Ascending aorta (tissue), 2 donors: ENCODE data around the gene PSME1. TPM values are rescaled to one million over a fixed set of nuclear protein-coding genes. Genes with fewer than 3 reads are reported as not detected.

Experiments used
- DNase-seq, 2 donors: peaks; one replicate each; pipeline ENCODE4 v3.0.0-alpha.2; 2019; ENCODE audit warnings: low spot score in 2 of 2
- H3K27ac ChIP-seq, 2 donors: fragments of 200-600 bp; sonication (generic); one replicate each; pipeline ENCODE4 v1.5.1; 2016 to 2017; ENCODE audit warnings: mild to moderate bottlenecking in 1 of 2
- H3K27me3 ChIP-seq: fragments of 200-600 bp; sonication (generic); one replicate; pipeline ENCODE4 v1.5.1; 2017
- H3K36me3 ChIP-seq, 2 donors: fragments of 200-600 bp; sonication (generic); one replicate each; pipeline ENCODE4 v1.5.1; 2016
- H3K4me1 ChIP-seq, 2 donors: fragments of 200-600 bp; sonication (generic); one replicate each; pipeline ENCODE4 v1.5.1; 2016 to 2017; ENCODE audit warnings: mild to moderate bottlenecking in 1 of 2
- H3K4me3 ChIP-seq, 2 donors: fragments of 200-600 bp; sonication (generic); one replicate each; pipeline ENCODE4 v1.5.1; 2016 to 2017; ENCODE audit warnings: mild to moderate bottlenecking in 1 of 2
- H3K9me3 ChIP-seq, 2 donors: fragments of 200-600 bp; sonication (generic); one replicate each; pipeline ENCODE4 v1.5.1; 2016
- CTCF ChIP-seq, 3 experiments: fragments of 200-600 bp in 2 of 3; fragments of 450-650 bp in 1 of 3; sonication (generic) in 2 of 3; IDR thresholded peaks; one replicate each; pipeline ENCODE4 v1.5.1; 2016 to 2019; ENCODE audit warnings: antibody characterized with exemption in 3 of 3, mild to moderate bottlenecking in 1 of 3, moderate library complexity in 1 of 3
- intact Hi-C: fragments of 100-400 bp; cut with DNase I; formaldehyde crosslinking; loops from one replicate; pipeline ENCODE4 v1.15.1; 2023
- total RNA-seq: library from RNA; depleted of rRNA; stranded (reverse); fragments of >200 nt; gene quantifications from one replicate; pipeline ENCODE4 v1.1.0, GENCODE V29; 2016

Gene PSME1
- total RNA-seq, 1 donor from 2014 or later = 55.5 TPM

- Histone ChIP-seq H3K27me3 (no peaks in the 10 kb centered on the region), H3K36me3 (no peaks in the 10 kb centered on the region), H3K9me3 (no peaks in the 10 kb centered on the region), H3K4me3 (no peak overlapping the region), H3K27ac (no peak overlapping the region), H3K4me1 (peaks cover 0 to 4% of the 10 kb centered on the region in 2 donors)
- DNase-seq = no peak
- intact Hi-C loops = no loop called here
- TF ChIP-seq CTCF (IDR thresholded peaks at IDR 0.05) = no peak
Measured at GRCh38 chr14:24130717-24131548, 5.1 kb upstream of the PSME1 start.

- no peak for TF ChIP-seq CTCF (IDR thresholded peaks at IDR 0.05)
- H3K9me3 ChIP-seq = no peaks in the 10 kb centered on the region
- H3K4me1 ChIP-seq = peaks cover under 1 to 7% of the 10 kb centered on the region in 2 donors
- H3K27me3 ChIP-seq = no peaks in the 10 kb centered on the region
- no peaks in the 10 kb centered on the region for H3K36me3 ChIP-seq
- DNase-seq = no peak
- H3K27ac ChIP-seq = no peak overlapping the region
- H3K4me3 ChIP-seq = no peak overlapping the region
- intact Hi-C loops = no loop called here
Measured at GRCh38 chr14:24131549-24131966, 4.4 kb upstream of the PSME1 start.

- TF ChIP-seq CTCF (IDR thresholded peaks at IDR 0.05) = no peak
- no peak for DNase-seq
- Histone ChIP-seq H3K9me3 (no peaks in the 10 kb centered on the region), H3K4me3 (no peak overlapping the region), H3K36me3 (no peaks in the 10 kb centered on the region), H3K4me1 (peaks cover 5 to 14% of the 10 kb centered on the region in 2 donors), H3K27ac (no peak overlapping the region), H3K27me3 (no peaks in the 10 kb centered on the region)
- intact Hi-C loops = no loop called here
Measured at GRCh38 chr14:24132061-24132685, 3.8 kb upstream of the PSME1 start.

- Histone ChIP-seq H3K9me3 (no peaks in the 10 kb centered on the region), H3K4me3 (no peak overlapping the region), H3K4me1 (peaks cover 5 to 15% of the 10 kb centered on the region in 2 donors), H3K36me3 (peaks cover 4 to 5% of the 10 kb centered on the region in 2 donors), H3K27ac (no peak overlapping the region), H3K27me3 (no peaks in the 10 kb centered on the region)
- no peak for DNase-seq
- intact Hi-C loops = no loop called here
- no peak for TF ChIP-seq CTCF (IDR thresholded peaks at IDR 0.05)
Measured at GRCh38 chr14:24132976-24133375, 3.0 kb upstream of the PSME1 start.

- no peak for TF ChIP-seq CTCF (IDR thresholded peaks at IDR 0.05)
- Histone ChIP-seq H3K27ac (no peak overlapping the region), H3K36me3 (peaks cover 11 to 13% of the 10 kb centered on the region in 2 donors), H3K4me1 (peaks cover 5 to 15% of the 10 kb centered on the region in 2 donors), H3K4me3 (no peak overlapping the region), H3K27me3 (no peaks in the 10 kb centered on the region), H3K9me3 (no peaks in the 10 kb centered on the region)
- DNase-seq = no peak
- intact Hi-C loops = no loop called here
Measured at GRCh38 chr14:24133735-24134134, 2.3 kb upstream of the PSME1 start.
